Prostate gland (tissue), 2 donors: Measurements from ENCODE around the gene FAM167B.

Source experiments
- POLR2A ChIP-seq: fragments of 450-650 bp; IDR thresholded peaks from one replicate; pipeline ENCODE4 v1.6.1; 2016; ENCODE audit warnings: antibody characterized with exemption, mild to moderate bottlenecking
- POLR2AphosphoS5 ChIP-seq: sonication (generic); formaldehyde crosslinking; IDR thresholded peaks from one replicate; pipeline ENCODE4 v1.6.1; 2017; ENCODE audit warnings: antibody characterized with exemption
- TF ChIP-seq, protein P1 (sequence below), 4 experiments: fragments of 200-600 bp in 2 of 4; fragments of 450-650 bp in 2 of 4; sonication (generic) in 2 of 4; IDR thresholded peaks; 1 replicate in 3 of 4; 2 replicates in 1 of 4; pipeline ENCODE4 v1.5.1; 2016 to 2019; ENCODE audit warnings: antibody characterized with exemption in 4 of 4, mild to moderate bottlenecking in 2 of 4, moderate library complexity in 2 of 4

GRCh38 chr1:32239790-32240139 is 7.3 kb upstream of the FAM167B start:
- TF ChIP-seq, protein P1, sequence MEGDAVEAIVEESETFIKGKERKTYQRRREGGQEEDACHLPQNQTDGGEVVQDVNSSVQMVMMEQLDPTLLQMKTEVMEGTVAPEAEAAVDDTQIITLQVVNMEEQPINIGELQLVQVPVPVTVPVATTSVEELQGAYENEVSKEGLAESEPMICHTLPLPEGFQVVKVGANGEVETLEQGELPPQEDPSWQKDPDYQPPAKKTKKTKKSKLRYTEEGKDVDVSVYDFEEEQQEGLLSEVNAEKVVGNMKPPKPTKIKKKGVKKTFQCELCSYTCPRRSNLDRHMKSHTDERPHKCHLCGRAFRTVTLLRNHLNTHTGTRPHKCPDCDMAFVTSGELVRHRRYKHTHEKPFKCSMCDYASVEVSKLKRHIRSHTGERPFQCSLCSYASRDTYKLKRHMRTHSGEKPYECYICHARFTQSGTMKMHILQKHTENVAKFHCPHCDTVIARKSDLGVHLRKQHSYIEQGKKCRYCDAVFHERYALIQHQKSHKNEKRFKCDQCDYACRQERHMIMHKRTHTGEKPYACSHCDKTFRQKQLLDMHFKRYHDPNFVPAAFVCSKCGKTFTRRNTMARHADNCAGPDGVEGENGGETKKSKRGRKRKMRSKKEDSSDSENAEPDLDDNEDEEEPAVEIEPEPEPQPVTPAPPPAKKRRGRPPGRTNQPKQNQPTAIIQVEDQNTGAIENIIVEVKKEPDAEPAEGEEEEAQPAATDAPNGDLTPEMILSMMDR (IDR thresholded peaks at IDR 0.05) = no peak
- TF ChIP-seq POLR2A (no peak), POLR2AphosphoS5 (no peak)
